Activated T-cell treated with anti-CD3 and anti-CD28 coated beads for 4 hours (primary cell): ENCODE measurements around the gene FMR1.

ENCODE experiments used
- DNase-seq: peaks from one replicate; pipeline ENCODE4 v3.0.0-alpha.2; 2020

The FMR1 gene

DNA sequence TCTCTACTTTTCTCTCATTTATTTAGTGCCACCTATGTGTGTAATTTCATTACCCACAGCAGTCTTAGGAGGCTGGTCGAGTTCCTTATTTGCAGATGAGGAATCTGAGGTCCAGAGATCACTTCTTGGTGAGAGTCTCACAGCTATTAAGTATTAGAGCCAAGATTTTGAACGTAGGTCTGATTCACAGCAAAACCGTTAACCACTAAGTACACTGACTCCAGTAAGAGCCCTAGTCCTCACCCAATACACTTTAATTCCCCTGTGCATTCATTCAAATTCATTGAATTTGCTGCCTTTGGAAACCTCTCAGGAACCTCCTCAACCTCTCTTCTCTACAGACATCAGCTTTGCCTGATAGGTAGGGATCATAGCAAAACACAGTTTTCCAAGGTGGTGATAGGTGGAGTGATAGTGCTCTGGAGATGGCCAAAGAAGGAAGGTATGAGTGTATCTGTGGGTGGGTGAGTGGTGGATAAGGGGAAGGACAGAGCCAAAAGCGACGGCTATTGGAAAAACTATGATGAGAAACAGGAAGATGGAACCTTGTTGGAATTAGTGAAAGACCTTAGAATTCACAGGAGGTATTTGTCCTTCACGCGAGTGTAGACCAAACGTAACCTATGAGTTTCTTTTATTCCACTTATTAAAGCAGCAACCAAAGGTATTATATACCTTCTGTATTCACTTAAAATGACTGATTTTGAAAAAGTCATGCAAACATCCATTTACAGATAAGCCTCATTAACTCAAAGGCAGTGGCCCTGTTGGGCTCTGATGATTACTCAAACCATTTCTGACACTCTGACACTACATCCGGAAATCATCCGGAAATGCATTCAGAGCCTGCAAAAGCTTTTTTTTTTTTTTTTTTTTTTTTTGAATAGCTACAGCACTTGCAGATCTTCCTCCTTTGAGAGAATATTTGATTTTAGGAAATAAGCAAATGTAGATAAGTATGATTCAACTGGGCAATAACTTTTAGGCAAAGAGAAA is 6.3 kb downstream of the FMR1 start:
- no peak for DNase-seq

DNA sequence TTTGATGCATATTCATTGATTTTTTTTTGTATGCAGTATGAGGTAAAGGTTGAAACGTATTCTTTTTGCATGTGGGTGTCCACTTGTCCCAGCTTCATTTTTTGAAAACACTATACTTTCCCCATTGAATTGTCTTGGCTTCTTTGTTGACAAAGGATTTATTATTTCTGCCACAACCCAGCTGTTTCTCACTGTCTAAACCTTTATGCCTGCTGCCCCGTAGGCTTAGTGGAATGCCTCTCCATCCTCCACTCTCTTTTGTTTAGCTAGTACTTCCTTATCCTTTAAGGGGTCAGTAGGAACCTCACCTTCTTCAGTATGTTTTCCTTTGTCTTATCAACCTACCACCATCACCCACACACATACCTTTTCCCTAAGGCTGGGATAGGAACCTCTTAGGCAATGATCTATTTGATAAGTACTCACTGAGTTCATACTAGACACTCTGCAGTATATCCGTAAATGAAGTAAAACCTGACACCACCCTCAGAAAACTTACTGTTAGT is 8.5 kb downstream of the FMR1 start:
- DNase-seq = no peak

DNA sequence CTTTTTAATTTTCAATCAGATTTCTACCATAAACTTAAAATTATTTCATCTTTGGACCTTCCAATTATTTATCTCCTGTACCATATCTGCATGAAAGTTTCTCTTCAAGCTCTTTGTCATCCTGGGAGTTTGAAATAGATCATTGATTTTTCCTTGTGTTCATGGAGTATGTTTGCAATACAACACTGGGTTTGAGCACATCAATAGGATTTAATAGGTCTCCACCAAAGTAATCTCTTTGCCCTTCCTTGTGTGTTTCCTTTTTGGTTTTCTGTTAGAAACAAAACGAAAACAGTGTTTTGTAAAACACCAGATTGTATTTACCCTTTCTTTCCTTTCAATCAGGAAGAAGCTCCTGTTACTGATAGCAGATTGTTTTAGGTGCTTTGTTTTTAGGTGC is 11.9 kb downstream of the FMR1 start:
- no peak for DNase-seq

DNA sequence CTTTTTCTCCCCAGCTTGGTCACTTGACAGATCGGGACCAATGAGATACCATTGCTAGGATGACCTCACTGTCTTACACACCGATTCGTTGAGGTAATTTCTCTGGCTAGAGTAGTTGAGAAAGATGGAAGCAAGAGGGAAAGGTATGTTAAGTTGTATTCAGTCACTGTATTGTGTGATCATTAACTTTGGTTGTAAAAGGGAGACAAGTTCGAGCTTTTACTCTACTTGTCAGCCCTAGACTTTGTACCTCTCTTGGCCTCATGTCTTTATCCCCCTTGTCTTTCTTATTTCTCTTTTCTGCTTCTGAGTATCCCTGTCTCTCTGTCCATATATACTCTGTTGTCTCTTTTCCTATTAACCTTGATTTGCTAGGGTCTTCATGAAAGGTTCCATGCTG is 15.5 kb downstream of the FMR1 start:
- no peak for DNase-seq

DNA sequence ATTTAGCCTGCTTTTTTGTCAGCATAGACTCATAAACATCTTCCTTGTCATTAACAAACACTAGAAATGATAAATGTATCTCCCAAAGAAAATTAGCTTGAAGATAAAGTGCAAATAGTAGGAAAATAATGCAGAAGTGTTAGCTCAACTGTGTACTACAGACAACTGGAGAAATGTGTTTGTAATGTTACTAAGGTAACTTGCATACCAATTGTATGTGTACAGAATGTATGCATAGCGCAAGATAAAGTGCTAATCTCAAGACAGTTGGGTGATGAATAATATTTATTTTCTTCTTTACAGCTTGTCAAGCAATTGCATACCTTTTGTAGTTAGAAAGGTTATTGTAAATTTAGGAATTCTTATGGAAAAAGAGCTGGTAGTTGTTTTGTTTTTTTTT is 22.1 kb downstream of the FMR1 start:
- DNase-seq = no peak

DNA sequence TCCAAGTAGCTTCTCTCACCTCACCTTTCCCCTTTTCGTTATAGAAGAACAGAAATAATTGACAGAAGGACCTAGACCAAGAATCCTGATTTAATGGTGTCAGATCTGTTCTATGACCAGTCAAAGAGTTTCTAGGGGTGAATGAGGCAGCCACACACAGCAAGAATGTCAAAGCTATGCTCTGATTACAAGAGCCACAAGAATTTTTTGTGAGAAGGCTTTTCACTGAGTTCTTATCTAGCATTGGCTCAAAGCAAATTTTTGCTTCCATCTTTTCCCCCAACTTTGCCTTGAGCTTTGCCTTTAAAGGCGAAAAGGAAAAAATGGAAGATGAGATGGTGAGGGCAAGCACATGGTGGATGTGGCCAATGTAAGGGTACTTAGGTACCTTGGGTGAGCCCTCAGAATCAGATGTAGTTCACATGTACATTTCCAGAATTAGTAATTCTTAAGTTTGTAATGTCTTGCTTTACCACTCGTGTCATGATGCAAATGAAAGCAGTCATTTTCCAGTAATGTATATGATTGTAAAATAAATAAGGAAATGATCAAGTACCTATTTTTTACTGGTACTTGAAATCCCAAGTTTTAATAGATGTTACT is 23.5 kb downstream of the FMR1 start:
- DNase-seq = no peak

DNA sequence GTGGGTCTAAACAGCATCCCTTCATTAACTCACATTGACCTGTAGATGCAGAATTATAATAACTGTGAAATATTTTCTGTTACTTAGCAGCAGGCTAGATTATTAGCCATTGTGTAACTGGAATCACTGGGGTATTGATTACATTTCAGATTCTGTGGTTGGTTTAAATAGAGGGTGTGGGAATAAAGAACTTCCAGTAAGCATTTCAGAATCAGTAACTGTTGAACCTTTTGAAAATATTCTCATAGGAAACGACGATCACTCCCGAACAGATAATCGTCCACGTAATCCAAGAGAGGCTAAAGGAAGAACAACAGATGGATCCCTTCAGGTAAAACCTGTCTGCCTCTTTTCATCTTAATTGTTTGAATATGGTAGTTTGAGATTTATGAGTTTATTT is 33.6 kb downstream of the FMR1 start:
- DNase-seq = no peak

DNA sequence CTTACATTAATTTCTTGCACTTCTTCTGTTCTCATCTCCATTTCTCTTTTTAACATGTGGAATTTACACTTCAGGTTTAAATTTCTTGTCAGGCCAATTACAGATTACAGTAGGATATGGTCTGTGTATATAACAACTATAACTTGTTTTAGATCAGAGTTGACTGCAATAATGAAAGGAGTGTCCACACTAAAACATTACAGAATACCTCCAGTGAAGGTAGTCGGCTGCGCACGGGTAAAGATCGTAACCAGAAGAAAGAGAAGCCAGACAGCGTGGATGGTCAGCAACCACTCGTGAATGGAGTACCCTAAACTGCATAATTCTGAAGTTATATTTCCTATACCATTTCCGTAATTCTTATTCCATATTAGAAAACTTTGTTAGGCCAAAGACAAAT is 36.8 kb downstream of the FMR1 start:
- no peak for DNase-seq

DNA sequence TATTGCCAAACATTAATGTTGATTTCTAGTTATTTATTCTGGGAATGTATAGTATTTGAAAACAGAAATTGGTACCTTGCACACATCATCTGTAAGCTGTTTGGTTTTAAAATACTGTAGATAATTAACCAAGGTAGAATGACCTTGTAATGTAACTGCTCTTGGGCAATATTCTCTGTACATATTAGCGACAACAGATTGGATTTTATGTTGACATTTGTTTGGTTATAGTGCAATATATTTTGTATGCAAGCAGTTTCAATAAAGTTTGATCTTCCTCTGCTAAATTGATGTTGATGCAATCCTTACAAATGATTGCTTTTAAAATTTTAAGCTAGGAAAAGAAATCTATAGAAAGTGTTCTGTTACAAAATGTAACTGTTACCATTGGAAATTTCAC is 38.6 kb downstream of the FMR1 start:
- DNase-seq = no peak

DNA sequence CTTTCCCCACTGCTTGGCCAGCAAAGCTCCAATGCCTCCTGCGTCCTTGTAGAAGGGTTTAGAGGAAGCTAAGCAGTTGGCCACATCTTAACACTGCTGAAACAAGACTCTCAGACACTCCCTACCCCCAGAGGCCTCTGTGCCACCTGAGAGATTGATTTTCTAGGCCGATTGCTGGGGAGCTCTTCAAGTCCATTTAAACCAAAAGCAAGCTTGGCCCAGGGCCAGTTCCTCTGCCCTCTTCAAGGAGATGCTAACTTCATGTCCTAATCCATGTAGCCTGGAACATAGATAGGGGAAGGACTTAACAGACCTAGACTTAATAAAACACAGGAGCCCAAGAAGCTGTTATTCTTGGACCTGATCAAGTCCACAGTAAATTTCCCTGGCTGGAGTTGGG is 42.3 kb downstream of the FMR1 start:
- no peak for DNase-seq

DNA sequence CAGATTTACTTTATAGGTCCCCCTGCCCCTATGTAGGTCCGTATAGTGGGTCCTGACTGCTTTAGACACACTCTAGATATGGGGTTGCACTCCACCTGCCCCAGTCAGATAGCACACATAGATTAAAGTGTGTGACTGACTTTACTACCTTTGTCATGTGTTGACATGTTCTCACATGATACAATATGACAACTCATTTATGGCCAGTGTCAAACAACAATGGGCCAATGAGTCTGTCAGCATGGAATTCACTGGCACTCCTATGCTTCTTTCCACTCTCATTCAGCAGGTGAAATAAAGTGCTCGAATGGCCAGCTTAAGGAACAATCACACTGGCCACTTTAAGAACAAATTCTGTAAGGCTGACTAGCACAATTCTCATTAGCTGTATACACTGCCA is 45.6 kb downstream of the FMR1 start:
- DNase-seq = no peak

DNA sequence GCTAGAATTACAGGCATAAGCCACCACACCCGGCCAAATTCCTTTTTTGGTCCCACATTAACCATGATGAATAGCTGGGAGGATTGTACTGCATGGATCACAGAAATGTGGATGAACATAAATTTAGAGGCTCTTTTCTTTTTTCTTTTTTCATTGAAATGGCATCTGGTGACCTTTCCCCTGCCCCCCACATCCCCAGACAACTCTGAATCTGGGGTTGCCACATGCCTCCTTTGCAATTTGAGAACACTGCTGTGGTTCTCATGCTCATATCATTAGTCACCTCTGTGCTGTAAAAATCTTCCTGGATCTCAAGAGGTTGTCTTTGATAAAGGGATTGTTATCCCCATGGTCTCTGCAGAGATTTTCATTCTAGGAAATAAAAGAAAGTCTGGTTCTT is 46.6 kb downstream of the FMR1 start:
- no peak for DNase-seq

DNA sequence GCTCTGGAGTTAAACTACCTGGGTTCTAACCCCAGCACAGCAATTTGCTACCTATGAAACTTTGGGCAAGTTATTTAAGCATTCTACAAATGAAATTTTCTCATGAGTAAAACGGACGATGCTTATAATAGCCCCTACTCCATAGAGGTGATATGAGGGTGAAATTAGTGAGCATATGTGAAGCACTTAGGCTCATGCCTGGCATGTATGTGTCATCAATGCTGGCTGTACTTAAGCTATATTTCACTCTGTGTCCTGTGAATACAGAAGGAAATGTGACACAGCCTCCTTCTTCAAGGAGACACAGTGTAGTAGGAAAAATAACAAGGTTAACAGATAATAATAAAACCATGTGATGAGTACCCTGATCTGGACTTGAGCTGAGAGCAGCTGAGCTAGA is 49.0 kb downstream of the FMR1 start:
- no peak for DNase-seq

DNA sequence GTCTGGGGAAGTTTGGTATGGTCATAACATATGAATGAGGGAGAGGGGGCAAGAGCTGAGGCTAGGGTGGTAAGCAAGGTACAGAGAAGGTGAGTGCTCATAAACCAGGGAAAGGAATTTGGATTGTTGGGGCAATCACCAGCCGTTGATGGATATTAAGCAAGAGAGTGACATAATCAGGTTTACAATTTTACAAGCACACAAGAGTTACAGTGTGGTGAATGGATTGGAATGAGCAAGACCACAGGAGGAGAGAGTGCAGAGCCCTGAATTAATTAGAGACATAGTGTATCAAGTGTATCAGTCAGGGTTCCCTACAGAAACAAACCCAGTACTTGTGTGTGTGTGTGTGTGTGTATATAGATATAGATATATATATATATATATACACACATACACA is 50.8 kb downstream of the FMR1 start:
- DNase-seq = no peak

DNA sequence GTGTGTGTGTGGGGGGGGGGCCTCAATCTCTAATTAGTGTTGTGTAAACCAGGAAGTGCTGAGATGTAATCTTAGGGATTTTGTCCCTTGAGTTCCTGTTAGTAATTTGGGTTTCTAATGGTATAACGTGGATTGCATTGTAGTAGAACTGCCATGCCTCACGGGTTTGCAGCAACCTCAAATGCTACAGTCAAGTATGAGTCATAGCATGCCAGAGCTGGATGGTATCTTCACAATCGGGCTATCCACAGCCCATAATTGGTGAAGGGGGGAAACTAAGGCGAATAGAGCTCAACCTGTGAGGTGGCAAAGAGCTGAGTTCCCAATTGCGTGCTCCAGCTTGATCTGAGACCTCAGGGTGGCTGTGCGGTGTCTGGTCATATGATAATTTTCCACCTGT is 67.2 kb downstream of the FMR1 start:
- no peak for DNase-seq

DNA sequence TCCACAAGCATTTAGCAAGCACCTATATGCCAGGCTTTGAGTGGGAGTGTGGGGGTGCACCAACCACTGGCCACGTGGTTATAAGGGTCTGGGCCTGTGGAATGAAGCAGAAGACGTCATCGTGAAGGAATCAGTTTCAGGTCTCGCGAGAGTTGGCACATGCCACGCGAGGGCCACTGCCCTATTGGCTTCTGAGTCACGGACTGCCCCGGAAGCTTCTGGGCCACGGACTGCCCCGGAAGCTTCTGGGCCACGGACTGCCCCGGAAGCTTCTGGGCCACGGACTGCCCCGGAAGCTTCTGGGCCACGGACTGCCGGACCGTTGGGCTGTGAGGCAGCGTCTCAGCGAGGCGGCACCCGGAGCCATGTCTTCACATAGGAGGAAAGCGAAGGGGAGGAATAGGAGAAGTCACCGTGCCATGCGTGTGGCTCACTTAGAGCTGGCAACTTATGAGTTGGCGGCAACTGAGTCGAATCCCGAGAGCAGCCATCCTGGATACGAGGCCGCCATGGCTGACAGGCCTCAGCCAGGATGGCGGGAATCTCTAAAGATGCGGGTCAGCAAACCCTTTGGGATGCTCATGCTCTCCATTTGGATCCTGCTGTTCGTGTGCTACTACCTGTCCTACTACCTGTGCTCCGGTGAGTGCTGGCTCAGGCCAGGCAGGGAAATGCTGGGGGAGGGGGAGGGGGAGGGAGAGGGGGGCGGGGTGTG is 69.5 kb downstream of the FMR1 start, which contains the start of gene FMR1NB:
Gene FMR1NB, plus strand, starts transcription at position 300 of the 715 bp plus-strand sequence. Its CDS starts 66 bp downstream, at position 366.
- no peak for DNase-seq
